HG03354 (cell line): ENCODE results near the gene HNRNPC.
"Not testable (repeated sequence)": the region's sequence is repeated elsewhere in the genome, so short reads cannot be mapped to it uniquely, and the experiment has no call there.

Experiments used
- ATAC-seq: cut with Tn5 transposase; IDR thresholded peaks from one replicate; pipeline ENCODE4 v1.9.1; 2021; ENCODE audit warnings: mild to moderate bottlenecking; ENCODE audit not compliant: unreplicated experiment, poor library complexity, severe bottlenecking

The HNRNPC gene

GRCh38 chr14:21275261-21275858 is 6.1 kb upstream of the HNRNPC start:
- no peak for ATAC-seq

GRCh38 chr14:21272661-21273060 is 3.4 kb upstream of the HNRNPC start:
- not testable (repeated sequence) for ATAC-seq

- ATAC-seq, result no peak
These were observed 508 bp downstream of the HNRNPC start for GRCh38 chr14:21268617-21269251.

GRCh38 chr14:21267886-21268616 is 1.2 kb downstream of the HNRNPC start:
- ATAC-seq, result no peak

- no peak for ATAC-seq
These were observed 1.8 kb downstream of the HNRNPC start for GRCh38 chr14:21267431-21267845.

- peak; percentile 71 for ATAC-seq
These were observed 5.0 kb downstream of the HNRNPC start for GRCh38 chr14:21264025-21264801.

GRCh38 chr14:21263284-21264024 is 5.8 kb downstream of the HNRNPC start:
- ATAC-seq, result no peak

- no peak for ATAC-seq
These were observed 6.8 kb downstream of the HNRNPC start for GRCh38 chr14:21262410-21262809.

GRCh38 chr14:21261824-21262223 is 7.4 kb downstream of the HNRNPC start:
- no peak for ATAC-seq

- no peak for ATAC-seq
These were observed 10.1 kb downstream of the HNRNPC start for GRCh38 chr14:21258889-21259787.

- ATAC-seq, result no peak
These were observed 11.0 kb downstream of the HNRNPC start for GRCh38 chr14:21258005-21258888.

GRCh38 chr14:21257394-21257909 is 11.8 kb downstream of the HNRNPC start:
- no peak for ATAC-seq

- ATAC-seq, result no peak
These were observed 12.5 kb downstream of the HNRNPC start for GRCh38 chr14:21256539-21257393.

- not testable (repeated sequence) for ATAC-seq
These were observed 13.2 kb downstream of the HNRNPC start for GRCh38 chr14:21256102-21256447.

- ATAC-seq, result no peak
These were observed 13.7 kb downstream of the HNRNPC start for GRCh38 chr14:21255385-21256101.

- ATAC-seq, result no peak
These were observed 17.1 kb downstream of the HNRNPC start for GRCh38 chr14:21252149-21252548.
